Left forelimb (tissue), 1 donor: Measurements from ENCODE around the gene HELZ2.
"Not testable (repeated sequence)": the region's sequence is repeated elsewhere in the genome, so short reads cannot be mapped to it uniquely, and the experiment has no call there.

ENCODE experiments used
- DNase-seq: peaks from one replicate; pipeline ENCODE4 v3.0.0-alpha.2; 2018; ENCODE audit warnings: low spot score

The HELZ2 gene

GRCh38 chr20:63578224-63579016 lies 4.4 kb upstream of the HELZ2 start:
- no peak for DNase-seq

GRCh38 chr20:63577317-63577894 lies 3.4 kb upstream of the HELZ2 start:
- no peak for DNase-seq

- DNase-seq = no peak
These were observed 2.3 kb upstream of the HELZ2 start for GRCh38 chr20:63576311-63576710.

- DNase-seq = no peak
These were observed 1.0 kb upstream of the HELZ2 start for GRCh38 chr20:63574829-63575743.

- DNase-seq = no peak
These were observed 350 bp downstream of the HELZ2 start for GRCh38 chr20:63573647-63574131.

- no peak for DNase-seq
These were observed 1.0 kb downstream of the HELZ2 start for GRCh38 chr20:63572788-63573646.

- DNase-seq = no peak
These were observed 1.8 kb downstream of the HELZ2 start for GRCh38 chr20:63572071-63572787.

- not testable (repeated sequence) for DNase-seq
These were observed 3.0 kb downstream of the HELZ2 start for GRCh38 chr20:63571087-63571478.

GRCh38 chr20:63570281-63571086 lies 3.6 kb downstream of the HELZ2 start:
- no peak for DNase-seq

- no peak for DNase-seq
These were observed 4.8 kb downstream of the HELZ2 start for GRCh38 chr20:63568986-63569949.

GRCh38 chr20:63568170-63568981 lies 5.7 kb downstream of the HELZ2 start:
- DNase-seq = no peak

- no peak for DNase-seq
These were observed 6.5 kb downstream of the HELZ2 start for GRCh38 chr20:63567386-63568169.

- DNase-seq = no peak
These were observed 7.0 kb downstream of the HELZ2 start for GRCh38 chr20:63567136-63567385.

- DNase-seq = no peak
These were observed 7.5 kb downstream of the HELZ2 start for GRCh38 chr20:63566395-63567135.

GRCh38 chr20:63565699-63566335 lies 8.2 kb downstream of the HELZ2 start:
- no peak for DNase-seq

- DNase-seq = no peak
These were observed 8.9 kb downstream of the HELZ2 start for GRCh38 chr20:63565021-63565698.
